Psoas muscle (tissue), 8 donors: ENCODE measurements around the gene CLSTN2. TPM values are rescaled to one million over a fixed set of nuclear protein-coding genes. Genes with fewer than 3 reads are reported as not detected.

Source experiments
- ATAC-seq, 4 donors: fragments of 200-7000 bp; cut with Tn5 transposase; one replicate each; pipeline ENCODE4 v1.9.1; 2020; ENCODE audit warnings: moderate library complexity in 3 of 4, mild to moderate bottlenecking in 2 of 4
- DNase-seq, 2 donors: peaks; one replicate each; pipeline ENCODE4 v3.0.0-alpha.2; 2020
- H3K27ac ChIP-seq: fragments of 200-600 bp; one replicate; pipeline ENCODE4 v1.8.0; 2022
- H3K27me3 ChIP-seq, 3 donors: fragments of 200-600 bp in 1 of 3; one replicate each; pipeline versions ENCODE4 v1.6.1 to v1.8.0; 2013 to 2022; ENCODE audit warnings: low read length in 2 of 3, mild to moderate bottlenecking in 2 of 3, moderate library complexity in 1 of 3; ENCODE audit not compliant: insufficient read depth in 3 of 3
- H3K36me3 ChIP-seq, 2 donors: fragments of 200-600 bp in 1 of 2; one replicate each; pipeline versions ENCODE4 v1.6.1 to v1.8.0; 2013 to 2022; ENCODE audit warnings: low read depth in 1 of 2, mild to moderate bottlenecking in 1 of 2, moderate library complexity in 1 of 2; ENCODE audit not compliant: insufficient read depth in 1 of 2
- H3K4me1 ChIP-seq: fragments of 200-600 bp; one replicate; pipeline ENCODE4 v1.8.0; 2022
- H3K4me3 ChIP-seq: fragments of 200-600 bp; one replicate; pipeline ENCODE4 v1.8.0; 2022; ENCODE audit warnings: mild to moderate bottlenecking
- H3K9me3 ChIP-seq: fragments of 200-600 bp; one replicate; pipeline ENCODE4 v1.8.0; 2022
- WGBS, 3 donors: extraction: QIAGEN DNeasy Blood & Tissue Kit; methylation state at CpG; one replicate each; pipeline versions ENCODE4 v1.1.6 to v1.1.7; 2013; 5-methylcytosine and 5-hydroxymethylcytosine counted together
- intact Hi-C, 2 donors: fragments of 100-400 bp; cut with DNase I; formaldehyde crosslinking; loops; one replicate each; pipeline versions ENCODE4 v1.11.0 to v1.14.2; 2022
- polyA plus RNA-seq, 3 donors: library from polyadenylated mRNA; stranded (reverse); fragments of 200-250 nt; gene quantifications; one replicate each; pipeline ENCODE4 v1.2.3, GENCODE V29; 2013
- total RNA-seq, 4 donors: library from RNA; stranded (reverse); fragmentation: NEBNext Ultra II Directional in 2 of 4; extraction: Animal tissue kit (Norgen Biotek cat#: 25700) in 2 of 4; gene quantifications; one replicate each; pipeline versions ENCODE4 v1.2.1 to v1.2.4, GENCODE V29; 2021 to 2023
- TF ChIP-seq, protein P1 (sequence below): fragments of 200-600 bp; IDR thresholded peaks from one replicate; pipeline ENCODE4 v1.8.0; 2022; ENCODE audit warnings: antibody characterized with exemption
- donor health status: healthy with polysubstance abuse.
- donor health status: DM: no; HTN: no; CAD: no; lungs with moderate emphysema.
- donor health status: Bipolar disorder and iron deficiency.
- donor health status: healthy.
- donor health status: DM: yes; HTN: yes; CAD: no.
- donor health status: DM: no; HTN: no; CAD: no.
- donor health status: DM: no; HTN: no; CAD: no.
- donor health status: DM: yes; HTN: yes; CAD: no.

CLSTN2 gene
- total and polyA plus RNA-seq, 7 donors, result 0.24 to 5.0 (median 1.5) TPM

GRCh38 chr3:139974809-139975425 is 39.9 kb downstream of the CLSTN2 start:
- no peaks in the 10 kb centered on the region for H3K4me1 ChIP-seq
- H3K27me3 ChIP-seq, result no peaks in the 10 kb centered on the region
- H3K9me3 ChIP-seq, result no peaks in the 10 kb centered on the region
- TF ChIP-seq, protein P1, sequence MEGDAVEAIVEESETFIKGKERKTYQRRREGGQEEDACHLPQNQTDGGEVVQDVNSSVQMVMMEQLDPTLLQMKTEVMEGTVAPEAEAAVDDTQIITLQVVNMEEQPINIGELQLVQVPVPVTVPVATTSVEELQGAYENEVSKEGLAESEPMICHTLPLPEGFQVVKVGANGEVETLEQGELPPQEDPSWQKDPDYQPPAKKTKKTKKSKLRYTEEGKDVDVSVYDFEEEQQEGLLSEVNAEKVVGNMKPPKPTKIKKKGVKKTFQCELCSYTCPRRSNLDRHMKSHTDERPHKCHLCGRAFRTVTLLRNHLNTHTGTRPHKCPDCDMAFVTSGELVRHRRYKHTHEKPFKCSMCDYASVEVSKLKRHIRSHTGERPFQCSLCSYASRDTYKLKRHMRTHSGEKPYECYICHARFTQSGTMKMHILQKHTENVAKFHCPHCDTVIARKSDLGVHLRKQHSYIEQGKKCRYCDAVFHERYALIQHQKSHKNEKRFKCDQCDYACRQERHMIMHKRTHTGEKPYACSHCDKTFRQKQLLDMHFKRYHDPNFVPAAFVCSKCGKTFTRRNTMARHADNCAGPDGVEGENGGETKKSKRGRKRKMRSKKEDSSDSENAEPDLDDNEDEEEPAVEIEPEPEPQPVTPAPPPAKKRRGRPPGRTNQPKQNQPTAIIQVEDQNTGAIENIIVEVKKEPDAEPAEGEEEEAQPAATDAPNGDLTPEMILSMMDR, result no peak
- intact Hi-C loops, result no loop called here
- H3K4me3 ChIP-seq, result no peak overlapping the region
- no peaks in the 10 kb centered on the region for H3K36me3 ChIP-seq
- DNase-seq, result no peak
- no peak for ATAC-seq
- 74 to 88% (median 79%) methylated on average over 2 of the region's 2 CpGs for WGBS, 3 donors
- H3K27ac ChIP-seq, result no peak overlapping the region

DNA sequence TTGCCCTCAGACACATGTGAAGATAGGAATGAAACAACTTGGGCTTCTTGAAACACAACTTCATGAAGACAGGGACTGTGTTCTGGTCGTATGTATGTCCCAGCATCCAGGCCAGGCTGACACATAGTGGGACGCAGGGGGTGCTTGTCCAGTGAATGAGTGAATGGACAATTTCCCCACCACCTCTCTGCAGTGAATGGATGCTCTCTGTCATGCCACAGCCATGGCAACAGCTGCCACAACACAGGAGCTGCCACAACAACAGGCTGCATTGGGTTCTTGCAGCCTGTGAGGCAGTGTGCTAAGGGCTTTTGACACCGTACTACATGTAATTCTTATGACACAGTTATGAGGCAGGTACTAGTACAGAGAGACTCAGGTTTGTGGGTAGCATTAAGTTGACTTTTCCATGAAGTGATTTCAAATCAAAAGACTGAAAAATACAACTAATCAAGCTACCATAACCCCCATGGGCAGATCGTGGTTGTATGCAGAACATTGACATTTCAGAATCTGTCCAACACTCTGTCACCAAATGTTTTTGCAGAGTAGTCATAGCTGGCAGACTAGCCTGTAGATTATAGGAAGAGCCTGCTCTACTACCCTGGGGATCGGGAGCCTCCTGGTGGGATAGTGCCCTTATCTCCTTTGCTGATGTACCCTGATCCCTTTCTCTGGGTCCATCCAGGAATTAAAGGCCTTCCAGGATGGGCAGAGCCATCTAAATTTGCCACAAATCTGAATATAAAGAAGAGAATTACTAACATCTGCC is 40.8 kb downstream of the CLSTN2 start:
- 45 to 54% (median 52%) methylated on average over 5 of the region's 5 CpGs for WGBS, 3 donors

DNA sequence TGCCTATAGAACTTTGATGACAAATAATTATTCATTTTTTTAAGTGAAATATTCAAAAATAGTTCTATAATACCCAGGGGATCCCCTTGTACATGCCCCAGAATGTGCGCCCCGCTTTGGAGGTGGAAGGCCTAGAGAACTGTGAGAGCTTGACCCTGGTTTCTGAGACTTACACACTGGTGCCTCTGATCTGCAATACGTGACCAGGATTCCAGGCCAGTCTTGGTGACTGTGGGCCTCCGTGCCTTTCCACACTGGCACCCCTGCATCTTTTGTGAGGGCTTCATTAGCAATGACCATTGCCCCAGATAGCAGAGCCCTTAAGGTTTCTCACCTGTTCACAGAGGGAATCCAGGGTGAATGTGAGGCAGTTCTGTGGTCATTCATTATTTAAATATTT is 44.0 kb downstream of the CLSTN2 start:
- intact Hi-C loops, result no loop called here
- no peak overlapping the region for H3K27ac ChIP-seq

More for the DNA sequence above, 40.8 kb downstream of the CLSTN2 start:
- H3K27ac ChIP-seq, result no peak overlapping the region
- no peaks in the 10 kb centered on the region for H3K9me3 ChIP-seq
- no peaks in the 10 kb centered on the region for H3K36me3 ChIP-seq
- no peaks in the 10 kb centered on the region for H3K4me1 ChIP-seq
- H3K4me3 ChIP-seq, result no peak overlapping the region
- intact Hi-C loops, result no loop called here
- no peak for ATAC-seq
- no peak for DNase-seq
- TF ChIP-seq, protein P1, result no peak
- H3K27me3 ChIP-seq, result no peaks in the 10 kb centered on the region

DNA sequence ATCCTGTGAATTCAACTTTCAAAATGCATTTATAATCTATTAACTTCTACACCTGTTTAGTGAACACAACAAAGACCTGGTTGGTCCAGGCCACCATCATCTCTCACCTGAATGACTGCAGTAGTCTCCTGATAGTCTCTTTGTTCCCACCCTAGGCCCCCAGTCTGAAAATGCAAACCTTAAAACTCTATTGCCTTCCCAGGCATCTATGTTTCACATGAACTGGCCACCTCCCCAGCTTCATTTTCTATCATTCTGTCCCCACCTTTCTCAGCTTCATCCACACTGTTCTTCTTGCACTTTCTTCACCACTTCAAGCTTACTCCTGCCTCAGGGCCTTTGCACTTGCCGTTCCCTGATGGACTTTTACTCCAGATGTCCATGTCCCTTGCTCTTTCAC is 45.0 kb downstream of the CLSTN2 start:
- WGBS, 3 donors, result 92 to 97% (median 96%) methylated on average over 1 of the region's 1 CpG
- no peak overlapping the region for H3K27ac ChIP-seq
- no peak overlapping the region for H3K4me3 ChIP-seq
- no peaks in the 10 kb centered on the region for H3K36me3 ChIP-seq
- intact Hi-C loops, result no loop called here
- H3K27me3 ChIP-seq, result no peaks in the 10 kb centered on the region
- no peak for DNase-seq
- TF ChIP-seq, protein P1, result no peak
- no peaks in the 10 kb centered on the region for H3K4me1 ChIP-seq
- no peak for ATAC-seq
- H3K9me3 ChIP-seq, result no peaks in the 10 kb centered on the region

More for the DNA sequence above, 44.0 kb downstream of the CLSTN2 start:
- TF ChIP-seq, protein P1, result no peak
- H3K4me1 ChIP-seq, result no peaks in the 10 kb centered on the region
- no peaks in the 10 kb centered on the region for H3K27me3 ChIP-seq
- H3K9me3 ChIP-seq, result no peaks in the 10 kb centered on the region
- H3K36me3 ChIP-seq, result no peaks in the 10 kb centered on the region
- no peak for DNase-seq
- H3K4me3 ChIP-seq, result no peak overlapping the region
- 84 to 93% (median 89%) methylated on average over 4 of the region's 4 CpGs for WGBS, 3 donors
- peak in 1 of 4 donors; percentile 42 for ATAC-seq
